GM12878 (cell line): ENCODE measurements around the gene SHROOM1. TPM values are rescaled to one million over a fixed set of nuclear protein-coding genes. Genes with fewer than 3 reads are reported as not detected.

Experiments
- ATF7 ChIP-seq: fragments of 450-650 bp; IDR thresholded peaks from 2 replicates; pipeline ENCODE4 v1.6.1; 2016; ENCODE audit warnings: low read depth, mild to moderate bottlenecking
- EGR1 ChIP-seq, 2 experiments: IDR thresholded peaks; 1 replicate in 1 of 2; 2 replicates in 1 of 2; pipeline ENCODE4 v1.6.1; 2011 to 2012; ENCODE audit warnings: low read depth in 2 of 2, low read length in 2 of 2, borderline replicate concordance in 1 of 2, mild to moderate bottlenecking in 1 of 2, moderate library complexity in 1 of 2
- FOS ChIP-seq: IDR thresholded peaks from 3 replicates; pipeline ENCODE4 v1.6.1; 2011; ENCODE audit warnings: borderline replicate concordance; ENCODE audit not compliant: insufficient read length; ENCODE audit errors: extremely low read depth
- IRF5 ChIP-seq: fragments of 450-650 bp; IDR thresholded peaks from 2 replicates; pipeline ENCODE4 v1.6.1; 2017; ENCODE audit warnings: borderline replicate concordance
- MEF2A ChIP-seq: IDR thresholded peaks from 2 replicates; pipeline ENCODE4 v1.6.1; 2011; ENCODE audit warnings: low read depth, mild to moderate bottlenecking, low read length, moderate library complexity; ENCODE audit not compliant: insufficient read depth
- NBN ChIP-seq: fragments of 450-650 bp; IDR thresholded peaks from 2 replicates; pipeline ENCODE4 v1.6.1; 2016
- NR2F1 ChIP-seq: fragments of 450-650 bp; conservative IDR thresholded peaks from 2 replicates; pipeline ENCODE4 v1.6.1; 2017; ENCODE audit warnings: mild to moderate bottlenecking
- POU2F2 ChIP-seq: IDR thresholded peaks from 3 replicates; pipeline ENCODE4 v1.6.1; 2011; ENCODE audit warnings: low read depth, mild to moderate bottlenecking, low read length, borderline replicate concordance
- RAD21 ChIP-seq: IDR thresholded peaks from 2 replicates; pipeline ENCODE4 v1.6.1; 2011; ENCODE audit warnings: mild to moderate bottlenecking, low read depth, low read length, moderate library complexity; ENCODE audit not compliant: insufficient read depth
- SMAD1 ChIP-seq: fragments of 450-650 bp; IDR thresholded peaks from 2 replicates; pipeline ENCODE4 v1.6.1; 2018; ENCODE audit warnings: mild to moderate bottlenecking, low read depth; ENCODE audit not compliant: partially characterized antibody
- SMAD5 ChIP-seq: IDR thresholded peaks from 2 replicates; pipeline ENCODE4 v1.6.1; 2016; ENCODE audit warnings: antibody characterized with exemption, low read depth
- SP1 ChIP-seq: IDR thresholded peaks from one replicate; pipeline ENCODE4 v1.6.1; 2011; ENCODE audit warnings: low read depth, low read length
- SPI1 ChIP-seq: IDR thresholded peaks from 2 replicates; pipeline ENCODE4 v1.6.1; 2011; ENCODE audit warnings: low read depth, mild to moderate bottlenecking, low read length, moderate library complexity, borderline replicate concordance; ENCODE audit not compliant: insufficient read depth
- TBL1XR1 ChIP-seq: IDR thresholded peaks from 2 replicates; pipeline ENCODE4 v1.6.1; 2012; ENCODE audit warnings: low read depth, low read length, improper control_type of control experiment
- YBX1 ChIP-seq: fragments of 450-650 bp; IDR thresholded peaks from 2 replicates; pipeline ENCODE4 v1.6.1; 2016; ENCODE audit warnings: antibody characterized with exemption
- YY1 ChIP-seq: IDR thresholded peaks from 2 replicates; pipeline ENCODE4 v1.6.1; 2011; ENCODE audit warnings: low read depth, mild to moderate bottlenecking, low read length
- ZBTB33 ChIP-seq: fragments of 450-650 bp; IDR thresholded peaks from 2 replicates; pipeline ENCODE4 v1.6.1; 2017; ENCODE audit warnings: mild to moderate bottlenecking
- ZBTB40 ChIP-seq: fragments of 450-650 bp; IDR thresholded peaks from 2 replicates; pipeline ENCODE4 v1.6.1; 2016; ENCODE audit warnings: mild to moderate bottlenecking, moderate library complexity, borderline replicate concordance
- ZSCAN29 ChIP-seq: fragments of 450-650 bp; IDR thresholded peaks from 2 replicates; pipeline ENCODE4 v1.6.1; 2017; ENCODE audit warnings: mild to moderate bottlenecking, moderate library complexity
- polyA plus RNA-seq, 11 experiments: library from polyadenylated mRNA; depleted of rRNA in 4 of 11; unstranded in 6 of 11; stranded (reverse) in 5 of 11; fragments of >200 nt; fragmentation: Nextera tagmentation in 4 of 11; fragmentation: Illumina TruSeq in 1 of 11; extraction: Ambion mirVana in 4 of 11; extraction: Trizol in 1 of 11; gene quantifications; 1 replicate in 1 of 11; 2 replicates in 10 of 11; pipeline versions ENCODE4 v1.2.1 to v1.2.3, GENCODE V29; 2011 to 2016; ENCODE audit warnings: inconsistent platforms in 2 of 11, missing spikeins in 2 of 11, low read depth in 1 of 11
- total RNA-seq, 4 experiments: library from RNA; depleted of rRNA in 3 of 4; stranded (reverse); fragments of >200 nt in 3 of 4; fragmentation: Illumina TruSeq in 1 of 4; extraction: Trizol in 1 of 4; gene quantifications; 2 replicates each; pipeline versions ENCODE4 v1.2.1 to v1.2.3, GENCODE V29; 2013 to 2021
- TF ChIP-seq, protein P1 (sequence below): fragments of 450-650 bp; IDR thresholded peaks from 2 replicates; pipeline ENCODE4 v1.6.1; 2018; ENCODE audit warnings: borderline replicate concordance, mild to moderate bottlenecking; ENCODE audit not compliant: partially characterized antibody

Gene SHROOM1
- total and polyA plus RNA-seq, 10 of the 15 experiments (the other 5 are each of a cell fraction or from before 2014, with no cell fraction given) = 0.05 to 3.9 (median 1.3) TPM

- TF ChIP-seq POU2F2 = 0 out of 3 replicates have a peak, but pooled peaks have one; percentile 43
- no peak for TF ChIP-seq NR2F1
- TF ChIP-seq SPI1 = no peak
- TF ChIP-seq MEF2A = no peak
- TF ChIP-seq TBL1XR1 = no peak
- TF ChIP-seq EGR1 (IDR thresholded peaks at IDR 0.05; ENCODE audit: borderline replicate concordance in 1 of 2, low read depth in 2 of 2, low read length in 2 of 2) = no peak
- TF ChIP-seq ZBTB33 = no peak
- peak; percentile 88 for TF ChIP-seq YY1
- TF ChIP-seq ATF7 = peak; percentile 42
- TF ChIP-seq SMAD5 = no peak
- TF ChIP-seq FOS = no peak
- no peak for TF ChIP-seq ZBTB40
- TF ChIP-seq SMAD1 = no peak
- peak; percentile 4; the same call in 1 of the 2 replicates for TF ChIP-seq NBN
- TF ChIP-seq, protein P1, sequence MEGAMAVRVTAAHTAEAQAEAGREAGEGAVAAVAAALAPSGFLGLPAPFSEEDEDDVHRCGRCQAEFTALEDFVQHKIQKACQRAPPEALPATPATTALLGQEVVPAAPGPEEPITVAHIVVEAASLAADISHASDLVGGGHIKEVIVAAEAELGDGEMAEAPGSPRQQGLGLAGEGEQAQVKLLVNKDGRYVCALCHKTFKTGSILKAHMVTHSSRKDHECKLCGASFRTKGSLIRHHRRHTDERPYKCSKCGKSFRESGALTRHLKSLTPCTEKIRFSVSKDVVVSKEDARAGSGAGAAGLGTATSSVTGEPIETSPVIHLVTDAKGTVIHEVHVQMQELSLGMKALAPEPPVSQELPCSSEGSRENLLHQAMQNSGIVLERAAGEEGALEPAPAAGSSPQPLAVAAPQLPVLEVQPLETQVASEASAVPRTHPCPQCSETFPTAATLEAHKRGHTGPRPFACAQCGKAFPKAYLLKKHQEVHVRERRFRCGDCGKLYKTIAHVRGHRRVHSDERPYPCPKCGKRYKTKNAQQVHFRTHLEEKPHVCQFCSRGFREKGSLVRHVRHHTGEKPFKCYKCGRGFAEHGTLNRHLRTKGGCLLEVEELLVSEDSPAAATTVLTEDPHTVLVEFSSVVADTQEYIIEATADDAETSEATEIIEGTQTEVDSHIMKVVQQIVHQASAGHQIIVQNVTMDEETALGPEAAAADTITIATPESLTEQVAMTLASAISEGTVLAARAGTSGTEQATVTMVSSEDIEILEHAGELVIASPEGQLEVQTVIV = no peak
- peak; percentile 87 for TF ChIP-seq RAD21
- no peak for TF ChIP-seq YBX1
- no peak for TF ChIP-seq IRF5
- TF ChIP-seq SP1 = no peak
- TF ChIP-seq ZSCAN29 = no peak
Observed at GRCh38 chr5:132820162-132820754, 10.2 kb downstream of the SHROOM1 start (continued).
